HEK293 (cell line): Measurements from ENCODE around the gene ZNF219.

Experiments used
- CTCF ChIA-PET: fragments of 350-600 bp; formaldehyde crosslinking; extraction: SDS; loops from one replicate; lab custom pipeline; 2021; ENCODE audit warnings: antibody characterized with exemption; lab: Yijun Ruan, JAX
- POLR2A ChIA-PET: fragments of 300-600 bp; formaldehyde crosslinking; extraction: SDS; loops from one replicate; lab custom pipeline; 2020; ENCODE audit warnings: antibody characterized with exemption, inconsistent platforms; lab: Yijun Ruan, JAX
- H3K27ac ChIP-seq: fragments of 200-500 bp; sonication (Bioruptor generic); 2 replicates; pipeline ENCODE4 v1.5.1; 2014; ENCODE audit warnings: low read depth, low read length, control low read depth, inconsistent platforms; ENCODE audit errors: extremely low read depth
- H3K36me3 ChIP-seq, 2 experiments: fragments of 200-500 bp in 1 of 2; sonication (Bioruptor generic) in 1 of 2; 1 replicate in 1 of 2; 2 replicates in 1 of 2; pipeline ENCODE4 v1.5.1; 2014 to 2017; ENCODE audit warnings: inconsistent platforms in 2 of 2, low read length in 2 of 2; ENCODE audit not compliant: control insufficient read depth in 2 of 2, insufficient read depth in 1 of 2
- H3K4me1 ChIP-seq: fragments of 200-500 bp; sonication (Bioruptor generic); 2 replicates; pipeline ENCODE4 v1.5.1; 2014; ENCODE audit warnings: mild to moderate bottlenecking, low read length, inconsistent platforms; ENCODE audit not compliant: control insufficient read depth, insufficient read depth
- H3K4me3 ChIP-seq: 2 replicates; pipeline ENCODE4 v1.5.1; 2011; ENCODE audit warnings: low read depth, mild to moderate bottlenecking, control low read depth, low read length, moderate library complexity
- H3K9me3 ChIP-seq: fragments of 200-500 bp; sonication (Bioruptor generic); 2 replicates; pipeline ENCODE4 v1.5.1; 2014; ENCODE audit warnings: low read depth, low read length, inconsistent platforms; ENCODE audit not compliant: control insufficient read depth, insufficient read depth
- FEZF1 ChIP-seq: fragments of 450-650 bp; formaldehyde crosslinking; IDR thresholded peaks from 2 replicates; pipeline ENCODE4 v1.5.1; 2016; ENCODE audit warnings: missing biosample characterization, missing genetic modification characterization
- GLIS1 ChIP-seq: fragments of 450-650 bp; formaldehyde crosslinking; IDR thresholded peaks from 2 replicates; pipeline ENCODE4 v1.5.1; 2016; ENCODE audit warnings: missing biosample characterization, missing genetic modification characterization
- KLF16 ChIP-seq: fragments of 450-650 bp; formaldehyde crosslinking; IDR thresholded peaks from 2 replicates; pipeline ENCODE4 v1.5.1; 2017; ENCODE audit warnings: missing biosample characterization, missing genetic modification characterization
- KLF8 ChIP-seq: fragments of 450-650 bp; formaldehyde crosslinking; IDR thresholded peaks from 2 replicates; pipeline ENCODE4 v1.5.1; 2016; ENCODE audit warnings: missing biosample characterization, missing genetic modification characterization
- KLF9 ChIP-seq: fragments of 450-650 bp; formaldehyde crosslinking; IDR thresholded peaks from 2 replicates; pipeline ENCODE4 v1.5.1; 2016; ENCODE audit warnings: missing biosample characterization, missing genetic modification characterization, low read depth
- PATZ1 ChIP-seq: fragments of 450-650 bp; formaldehyde crosslinking; IDR thresholded peaks from 2 replicates; pipeline ENCODE4 v1.5.1; 2016; ENCODE audit warnings: missing biosample characterization, missing genetic modification characterization
- PRDM4 ChIP-seq: fragments of 450-650 bp; formaldehyde crosslinking; IDR thresholded peaks from 2 replicates; pipeline ENCODE4 v1.5.1; 2017; ENCODE audit warnings: missing biosample characterization, missing genetic modification characterization
- SP2 ChIP-seq: fragments of 450-650 bp; formaldehyde crosslinking; IDR thresholded peaks from 2 replicates; pipeline ENCODE4 v1.5.1; 2016; ENCODE audit warnings: missing biosample characterization, missing genetic modification characterization
- SP3 ChIP-seq: fragments of 450-650 bp; formaldehyde crosslinking; IDR thresholded peaks from 2 replicates; pipeline ENCODE4 v1.5.1; 2016; ENCODE audit warnings: missing biosample characterization, missing genetic modification characterization
- ZBTB17 ChIP-seq: fragments of 450-650 bp; formaldehyde crosslinking; IDR thresholded peaks from 2 replicates; pipeline ENCODE4 v1.5.1; 2016; ENCODE audit warnings: missing biosample characterization, missing genetic modification characterization
- ZBTB20 ChIP-seq: fragments of 450-650 bp; formaldehyde crosslinking; IDR thresholded peaks from 2 replicates; pipeline ENCODE4 v1.5.1; 2016; ENCODE audit warnings: missing biosample characterization, missing genetic modification characterization
- ZBTB21 ChIP-seq: fragments of 450-650 bp; formaldehyde crosslinking; IDR thresholded peaks from 2 replicates; pipeline ENCODE4 v1.5.1; 2017; ENCODE audit warnings: missing biosample characterization, missing genetic modification characterization
- ZBTB26 ChIP-seq: fragments of 450-650 bp; formaldehyde crosslinking; optimal IDR thresholded peaks from 2 replicates; pipeline ENCODE3; 2016; ENCODE audit warnings: missing biosample characterization, mild to moderate bottlenecking, missing genetic modification characterization
- ZBTB8A ChIP-seq: fragments of 450-650 bp; formaldehyde crosslinking; IDR thresholded peaks from 2 replicates; pipeline ENCODE4 v1.5.1; 2016; ENCODE audit warnings: missing biosample characterization, missing genetic modification characterization
- ZEB2 ChIP-seq: fragments of 450-650 bp; formaldehyde crosslinking; IDR thresholded peaks from 2 replicates; pipeline ENCODE4 v1.5.1; 2016; ENCODE audit warnings: missing biosample characterization, missing genetic modification characterization
- ZIC2 ChIP-seq: fragments of 450-650 bp; formaldehyde crosslinking; IDR thresholded peaks from 2 replicates; pipeline ENCODE4 v1.5.1; 2016; ENCODE audit warnings: missing biosample characterization, missing genetic modification characterization
- ZNF140 ChIP-seq: fragments of 450-650 bp; formaldehyde crosslinking; IDR thresholded peaks from 2 replicates; pipeline ENCODE4 v1.5.1; 2016; ENCODE audit warnings: missing biosample characterization, missing genetic modification characterization
- ZNF24 ChIP-seq: fragments of 450-650 bp; formaldehyde crosslinking; IDR thresholded peaks from 2 replicates; pipeline ENCODE4 v1.5.1; 2016; ENCODE audit warnings: missing biosample characterization, missing genetic modification characterization
- ZNF335 ChIP-seq: fragments of 450-650 bp; formaldehyde crosslinking; conservative IDR thresholded peaks from 2 replicates; pipeline ENCODE4 v1.5.1; 2016; ENCODE audit warnings: missing biosample characterization, missing genetic modification characterization
- ZNF341 ChIP-seq: fragments of 450-650 bp; formaldehyde crosslinking; IDR thresholded peaks from 2 replicates; pipeline ENCODE4; 2016; ENCODE audit warnings: low read depth, missing biosample characterization, missing genetic modification characterization
- ZNF416 ChIP-seq: fragments of 450-650 bp; formaldehyde crosslinking; IDR thresholded peaks from 2 replicates; pipeline ENCODE4 v1.5.1; 2016; ENCODE audit warnings: missing biosample characterization, missing genetic modification characterization
- ZNF600 ChIP-seq: fragments of 450-650 bp; formaldehyde crosslinking; IDR thresholded peaks from 2 replicates; pipeline ENCODE4 v1.5.1; 2016; ENCODE audit warnings: missing biosample characterization, missing genetic modification characterization
- ZNF664 ChIP-seq: fragments of 450-650 bp; formaldehyde crosslinking; IDR thresholded peaks from 2 replicates; pipeline ENCODE4 v1.5.1; 2016; ENCODE audit warnings: missing biosample characterization, missing genetic modification characterization
- ZNF747 ChIP-seq: fragments of 450-650 bp; formaldehyde crosslinking; IDR thresholded peaks from 2 replicates; pipeline ENCODE4 v1.5.1; 2016; ENCODE audit warnings: missing biosample characterization, missing genetic modification characterization
- ZNF791 ChIP-seq: fragments of 450-650 bp; formaldehyde crosslinking; IDR thresholded peaks from 2 replicates; pipeline ENCODE4 v1.5.1; 2016; ENCODE audit warnings: missing biosample characterization, missing genetic modification characterization
- ZNF843 ChIP-seq: fragments of 450-650 bp; formaldehyde crosslinking; IDR thresholded peaks from 2 replicates; pipeline ENCODE4 v1.5.1; 2016; ENCODE audit warnings: missing biosample characterization, missing genetic modification characterization
- ZXDB ChIP-seq: fragments of 450-650 bp; formaldehyde crosslinking; IDR thresholded peaks from 2 replicates; pipeline ENCODE4 v1.5.1; 2016; ENCODE audit warnings: missing biosample characterization, missing genetic modification characterization
- TF ChIP-seq, protein P1 (sequence below): fragments of 450-650 bp; formaldehyde crosslinking; IDR thresholded peaks from 2 replicates; pipeline ENCODE4 v1.5.1; 2016; ENCODE audit warnings: missing biosample characterization, missing genetic modification characterization
- TF ChIP-seq, protein P2 (sequence below): fragments of 450-650 bp; formaldehyde crosslinking; IDR thresholded peaks from 2 replicates; pipeline ENCODE4 v1.5.1; 2016; ENCODE audit warnings: missing biosample characterization, missing genetic modification characterization

The ZNF219 gene

DNA sequence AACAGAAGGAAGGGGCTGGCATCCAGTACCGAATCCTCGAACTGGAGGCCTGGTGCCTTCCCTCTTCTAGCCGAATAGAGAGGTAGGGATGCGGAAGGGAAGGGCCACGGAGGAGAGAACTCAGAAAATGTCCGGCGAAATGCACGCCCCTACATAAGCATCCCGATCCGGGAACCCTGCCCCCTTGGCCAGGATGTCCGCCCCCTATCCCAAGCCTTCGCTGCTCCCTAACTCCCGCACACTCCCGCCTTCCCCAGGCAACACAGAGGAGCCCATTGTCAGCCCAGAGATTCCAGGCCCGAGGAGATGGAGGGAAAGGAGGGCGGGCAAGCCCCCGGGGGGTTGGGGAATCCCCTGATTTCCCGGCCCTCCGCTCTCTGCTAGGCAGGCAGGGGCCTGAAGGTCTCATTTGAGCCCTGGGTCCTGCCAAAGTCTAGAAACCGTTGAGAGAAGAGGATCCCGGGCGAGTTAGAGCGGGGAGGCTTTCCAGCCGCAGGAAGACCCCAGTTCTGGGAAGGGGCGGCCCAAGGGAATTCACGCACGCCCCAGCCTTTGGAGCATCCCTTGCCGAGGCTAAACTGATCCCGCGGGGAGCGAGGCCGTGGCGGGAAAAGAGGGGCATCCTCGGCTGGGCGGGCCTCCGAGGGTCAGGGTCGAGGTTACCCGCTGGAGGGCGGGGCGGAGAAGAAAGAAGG is 28.9 kb downstream of the ZNF219 start:
- H3K27ac ChIP-seq, result peak overlapping the region; percentile 53; the same call in 1 of the 2 replicates
- H3K9me3 ChIP-seq, result no peaks in the 10 kb centered on the region
- H3K4me1 ChIP-seq, result peaks cover 16% of the 10 kb centered on the region
- CTCF ChIA-PET, result interaction anchor here (0.6 to 5.0 kb wide), 12 partner anchors 13 to 135 kb away, joined by 3 to 131 read pairs (median 38); partner anchors contain the start of gene TMEM253
- H3K4me3 ChIP-seq, result peak overlapping the region; percentile 79
- POLR2A ChIA-PET, result interaction anchor here (1.3 to 3.7 kb wide), 5 partner anchors 17 to 35 kb away, joined by 3 to 71 read pairs (median 18); partner anchors contain the start of gene ZNF219
- peaks cover 0 to 17% of the 10 kb centered on the region in 2 experiments; a peak in 1 of 3 replicates for H3K36me3 ChIP-seq
- TF ChIP-seq ZBTB17 (tag by site-specific recombination) (peak; percentile 37), ZNF747 (tag by site-specific recombination) (no peak), FEZF1 (tag by site-specific recombination) (no peak), PRDM4 (tag by site-specific recombination) (no peak), ZBTB20 (tag by site-specific recombination) (peak; percentile 97; the same call in 1 of the 2 replicates), ZNF24 (tag by site-specific recombination) (peak; percentile 57; the same call in 1 of the 2 replicates), ZNF140 (tag by site-specific recombination) (no peak), ZBTB8A (tag by site-specific recombination) (peak; percentile 40), SP3 (tag by site-specific recombination) (peak; percentile 17), ZIC2 (tag by site-specific recombination) (peak; percentile 48), ZXDB (tag by site-specific recombination) (peak; percentile 43; the same call in 1 of the 2 replicates), PATZ1 (tag by site-specific recombination) (peak; percentile 37; the same call in 1 of the 2 replicates), ZNF341 (tag by site-specific recombination) (peak; percentile 82), ZNF600 (tag by site-specific recombination) (0 out of 2 replicates have a peak, but pooled peaks have one; percentile 9), ZEB2 (tag by site-specific recombination) (peak; percentile 34), KLF16 (tag by site-specific recombination) (peak; percentile 59; the same call in 1 of the 2 replicates), ZBTB21 (no peak; the same call in 1 of the 2 replicates), ZBTB26 (tag by site-specific recombination) (peak; percentile 67), KLF8 (peak; percentile 44), ZNF791 (tag by site-specific recombination) (no peak), GLIS1 (tag by site-specific recombination) (peak; percentile 51), ZNF843 (no peak), ZNF664 (tag by site-specific recombination) (no peak), ZNF416 (tag by site-specific recombination) (no peak), ZNF335 (peak; percentile 56), KLF9 (0 out of 2 replicates have a peak, but pooled peaks have one; percentile 9), SP2 (peak; percentile 55)
- TF ChIP-seq, protein P1, sequence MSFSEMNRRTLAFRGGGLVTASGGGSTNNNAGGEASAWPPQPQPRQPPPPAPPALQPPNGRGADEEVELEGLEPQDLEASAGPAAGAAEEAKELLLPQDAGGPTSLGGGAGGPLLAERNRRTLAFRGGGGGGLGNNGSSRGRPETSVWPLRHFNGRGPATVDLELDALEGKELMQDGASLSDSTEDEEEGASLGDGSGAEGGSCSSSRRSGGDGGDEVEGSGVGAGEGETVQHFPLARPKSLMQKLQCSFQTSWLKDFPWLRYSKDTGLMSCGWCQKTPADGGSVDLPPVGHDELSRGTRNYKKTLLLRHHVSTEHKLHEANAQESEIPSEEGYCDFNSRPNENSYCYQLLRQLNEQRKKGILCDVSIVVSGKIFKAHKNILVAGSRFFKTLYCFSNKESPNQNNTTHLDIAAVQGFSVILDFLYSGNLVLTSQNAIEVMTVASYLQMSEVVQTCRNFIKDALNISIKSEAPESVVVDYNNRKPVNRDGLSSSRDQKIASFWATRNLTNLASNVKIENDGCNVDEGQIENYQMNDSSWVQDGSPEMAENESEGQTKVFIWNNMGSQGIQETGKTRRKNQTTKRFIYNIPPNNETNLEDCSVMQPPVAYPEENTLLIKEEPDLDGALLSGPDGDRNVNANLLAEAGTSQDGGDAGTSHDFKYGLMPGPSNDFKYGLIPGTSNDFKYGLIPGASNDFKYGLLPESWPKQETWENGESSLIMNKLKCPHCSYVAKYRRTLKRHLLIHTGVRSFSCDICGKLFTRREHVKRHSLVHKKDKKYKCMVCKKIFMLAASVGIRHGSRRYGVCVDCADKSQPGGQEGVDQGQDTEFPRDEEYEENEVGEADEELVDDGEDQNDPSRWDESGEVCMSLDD (tag by site-specific recombination), result peak; percentile 52; the same call in 1 of the 2 replicates
- TF ChIP-seq, protein P2, sequence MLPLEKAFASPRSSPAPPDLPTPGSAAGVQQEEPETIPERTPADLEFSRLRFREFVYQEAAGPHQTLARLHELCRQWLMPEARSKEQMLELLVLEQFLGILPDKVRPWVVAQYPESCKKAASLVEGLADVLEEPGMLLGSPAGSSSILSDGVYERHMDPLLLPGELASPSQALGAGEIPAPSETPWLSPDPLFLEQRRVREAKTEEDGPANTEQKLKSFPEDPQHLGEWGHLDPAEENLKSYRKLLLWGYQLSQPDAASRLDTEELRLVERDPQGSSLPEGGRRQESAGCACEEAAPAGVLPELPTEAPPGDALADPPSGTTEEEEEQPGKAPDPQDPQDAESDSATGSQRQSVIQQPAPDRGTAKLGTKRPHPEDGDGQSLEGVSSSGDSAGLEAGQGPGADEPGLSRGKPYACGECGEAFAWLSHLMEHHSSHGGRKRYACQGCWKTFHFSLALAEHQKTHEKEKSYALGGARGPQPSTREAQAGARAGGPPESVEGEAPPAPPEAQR (tag by site-specific recombination), result no peak
